Neutrophil (primary cell): ENCODE results near the gene NLGN4X.

Experiments used
- H3K27ac ChIP-seq: fragments of 200-600 bp; sonication (generic); 2 replicates; pipeline ENCODE4 v1.5.1; 2016; ENCODE audit warnings: mild to moderate bottlenecking, moderate library complexity
- H3K27me3 ChIP-seq: fragments of 200-600 bp; sonication (generic); 2 replicates; pipeline ENCODE4 v1.6.0; 2016; ENCODE audit warnings: mild to moderate bottlenecking
- H3K36me3 ChIP-seq: fragments of 200-600 bp; sonication (generic); 2 replicates; pipeline ENCODE4 v1.5.1; 2017
- H3K4me1 ChIP-seq, 2 experiments: fragments of 200-600 bp in 1 of 2; sonication (generic) in 1 of 2; 1 replicate in 1 of 2; 2 replicates in 1 of 2; pipeline versions ENCODE4 v1.5.1 to v1.6.1; 2013 to 2016; ENCODE audit warnings: low read depth in 1 of 2, low read length in 1 of 2, mild to moderate bottlenecking in 1 of 2, moderate library complexity in 1 of 2; ENCODE audit not compliant: control insufficient read depth in 1 of 2, insufficient read depth in 1 of 2
- H3K4me3 ChIP-seq, 2 experiments: fragments of 200-600 bp in 1 of 2; sonication (generic) in 1 of 2; 1 replicate in 1 of 2; 2 replicates in 1 of 2; pipeline ENCODE4 v1.5.1; 2013 to 2016; ENCODE audit warnings: low read depth in 1 of 2, low read length in 1 of 2, mild to moderate bottlenecking in 1 of 2, moderate library complexity in 1 of 2
- H3K9me3 ChIP-seq: fragments of 200-600 bp; sonication (generic); 2 replicates; pipeline ENCODE4 v1.5.1; 2016
- TF ChIP-seq, protein P1 (sequence below): fragments of 200-600 bp; sonication (generic); IDR thresholded peaks from 2 replicates; pipeline ENCODE4 v1.5.1; 2016; ENCODE audit warnings: antibody characterized with exemption

Gene NLGN4X

GRCh38 chrX:6015423-6015822 is 213.2 kb downstream of the NLGN4X start:
- TF ChIP-seq, protein P1, sequence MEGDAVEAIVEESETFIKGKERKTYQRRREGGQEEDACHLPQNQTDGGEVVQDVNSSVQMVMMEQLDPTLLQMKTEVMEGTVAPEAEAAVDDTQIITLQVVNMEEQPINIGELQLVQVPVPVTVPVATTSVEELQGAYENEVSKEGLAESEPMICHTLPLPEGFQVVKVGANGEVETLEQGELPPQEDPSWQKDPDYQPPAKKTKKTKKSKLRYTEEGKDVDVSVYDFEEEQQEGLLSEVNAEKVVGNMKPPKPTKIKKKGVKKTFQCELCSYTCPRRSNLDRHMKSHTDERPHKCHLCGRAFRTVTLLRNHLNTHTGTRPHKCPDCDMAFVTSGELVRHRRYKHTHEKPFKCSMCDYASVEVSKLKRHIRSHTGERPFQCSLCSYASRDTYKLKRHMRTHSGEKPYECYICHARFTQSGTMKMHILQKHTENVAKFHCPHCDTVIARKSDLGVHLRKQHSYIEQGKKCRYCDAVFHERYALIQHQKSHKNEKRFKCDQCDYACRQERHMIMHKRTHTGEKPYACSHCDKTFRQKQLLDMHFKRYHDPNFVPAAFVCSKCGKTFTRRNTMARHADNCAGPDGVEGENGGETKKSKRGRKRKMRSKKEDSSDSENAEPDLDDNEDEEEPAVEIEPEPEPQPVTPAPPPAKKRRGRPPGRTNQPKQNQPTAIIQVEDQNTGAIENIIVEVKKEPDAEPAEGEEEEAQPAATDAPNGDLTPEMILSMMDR = no peak
- H3K4me1 ChIP-seq = no peaks in the 10 kb centered on the region
- no peaks in the 10 kb centered on the region for H3K36me3 ChIP-seq
- H3K4me3 ChIP-seq = no peak overlapping the region
- H3K27ac ChIP-seq = no peak overlapping the region
- H3K9me3 ChIP-seq = no peaks in the 10 kb centered on the region
- no peaks in the 10 kb centered on the region for H3K27me3 ChIP-seq

GRCh38 chrX:6012357-6012756 is 216.3 kb downstream of the NLGN4X start:
- Histone ChIP-seq H3K27me3 (no peaks in the 10 kb centered on the region), H3K4me3 (no peak overlapping the region), H3K9me3 (no peaks in the 10 kb centered on the region), H3K36me3 (no peaks in the 10 kb centered on the region), H3K4me1 (no peaks in the 10 kb centered on the region), H3K27ac (no peak overlapping the region)
- TF ChIP-seq, protein P1 = no peak

- Histone ChIP-seq H3K4me3 (no peak overlapping the region), H3K27ac (no peak overlapping the region), H3K9me3 (no peaks in the 10 kb centered on the region), H3K36me3 (no peaks in the 10 kb centered on the region), H3K27me3 (no peaks in the 10 kb centered on the region), H3K4me1 (no peaks in the 10 kb centered on the region)
- TF ChIP-seq, protein P1 = no peak
Observed at GRCh38 chrX:6005856-6006255, 222.8 kb downstream of the NLGN4X start.

GRCh38 chrX:6004529-6004928 is 224.1 kb downstream of the NLGN4X start:
- H3K4me1 ChIP-seq = no peaks in the 10 kb centered on the region
- H3K27me3 ChIP-seq = no peaks in the 10 kb centered on the region
- no peak overlapping the region for H3K4me3 ChIP-seq
- H3K9me3 ChIP-seq = no peaks in the 10 kb centered on the region
- TF ChIP-seq, protein P1 = no peak
- no peak overlapping the region for H3K27ac ChIP-seq
- no peaks in the 10 kb centered on the region for H3K36me3 ChIP-seq

DNA sequence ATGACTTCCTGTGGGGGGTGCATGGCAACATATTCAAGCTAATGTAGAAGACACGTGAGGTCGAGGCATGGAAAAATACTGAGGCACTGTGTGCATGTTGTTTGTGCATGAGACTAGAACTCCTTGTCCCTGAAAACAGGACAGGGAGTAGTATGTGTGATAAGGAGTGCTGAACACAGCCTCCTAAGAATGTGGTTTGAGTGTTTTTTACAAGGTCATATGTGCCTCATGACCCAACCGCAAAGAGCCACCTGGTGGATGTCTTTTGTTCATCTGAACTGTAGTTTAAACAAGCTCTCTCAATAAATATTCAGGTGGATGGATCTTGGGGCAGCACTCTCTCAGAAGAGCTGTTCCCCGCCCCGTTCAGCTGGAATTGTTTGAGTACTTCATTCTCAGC is 226.6 kb downstream of the NLGN4X start:
- no peaks in the 10 kb centered on the region for H3K27me3 ChIP-seq
- H3K9me3 ChIP-seq = no peaks in the 10 kb centered on the region
- no peak overlapping the region for H3K27ac ChIP-seq
- no peak overlapping the region for H3K4me3 ChIP-seq
- no peaks in the 10 kb centered on the region for H3K36me3 ChIP-seq
- H3K4me1 ChIP-seq = no peaks in the 10 kb centered on the region
- TF ChIP-seq, protein P1 = no peak

- H3K36me3 ChIP-seq = no peaks in the 10 kb centered on the region
- H3K27ac ChIP-seq = no peak overlapping the region
- no peaks in the 10 kb centered on the region for H3K4me1 ChIP-seq
- TF ChIP-seq, protein P1 = no peak
- H3K9me3 ChIP-seq = no peaks in the 10 kb centered on the region
- no peaks in the 10 kb centered on the region for H3K27me3 ChIP-seq
- no peak overlapping the region for H3K4me3 ChIP-seq
Observed at GRCh38 chrX:5998901-5999300, 229.8 kb downstream of the NLGN4X start.
